ENCODE measurements around the gene TRAF7.
"Not testable (repeated sequence)": the region's sequence is repeated elsewhere in the genome, so short reads cannot be mapped to it uniquely, and the experiment has no call there.

TRAF7 gene

DNA sequence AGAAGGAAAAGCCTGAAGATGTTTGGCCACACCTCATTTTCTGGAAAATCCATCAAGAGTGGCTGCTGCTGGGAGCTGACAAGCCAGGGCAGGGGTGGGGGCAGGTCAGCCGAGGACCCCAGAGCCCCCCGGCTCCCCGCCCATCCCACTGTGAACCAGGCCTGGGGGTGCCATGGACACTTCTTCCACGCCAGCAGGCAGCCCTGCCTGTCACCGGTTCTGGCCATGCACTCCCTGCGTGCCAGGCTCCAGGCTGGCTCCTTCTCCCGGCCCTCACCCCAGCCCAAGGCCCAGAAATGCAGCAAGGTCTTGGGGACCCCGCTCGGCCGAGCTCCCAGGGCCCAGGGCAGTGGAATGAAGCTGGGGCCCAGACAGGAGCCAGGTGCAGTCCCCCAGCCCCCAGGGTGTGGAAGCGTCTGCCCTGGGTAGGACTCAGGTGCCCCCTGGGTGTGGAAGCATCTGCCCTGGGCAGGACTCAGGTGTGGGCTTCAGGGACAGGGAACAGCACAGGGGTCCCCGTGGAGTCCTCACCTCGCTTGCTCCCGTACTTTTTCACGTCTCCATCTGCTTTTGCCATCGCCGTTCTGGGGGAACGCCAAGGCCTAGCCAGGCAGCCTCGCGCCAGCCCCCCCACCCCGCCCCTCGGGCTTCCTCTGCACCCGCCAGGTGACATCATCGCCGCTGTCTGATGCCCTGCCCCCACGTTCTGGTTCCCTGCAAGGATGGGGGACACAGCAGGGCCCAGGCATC lies 32.5 kb upstream of the TRAF7 start:
- DNase-seq, result not testable (repeated sequence)

DNA sequence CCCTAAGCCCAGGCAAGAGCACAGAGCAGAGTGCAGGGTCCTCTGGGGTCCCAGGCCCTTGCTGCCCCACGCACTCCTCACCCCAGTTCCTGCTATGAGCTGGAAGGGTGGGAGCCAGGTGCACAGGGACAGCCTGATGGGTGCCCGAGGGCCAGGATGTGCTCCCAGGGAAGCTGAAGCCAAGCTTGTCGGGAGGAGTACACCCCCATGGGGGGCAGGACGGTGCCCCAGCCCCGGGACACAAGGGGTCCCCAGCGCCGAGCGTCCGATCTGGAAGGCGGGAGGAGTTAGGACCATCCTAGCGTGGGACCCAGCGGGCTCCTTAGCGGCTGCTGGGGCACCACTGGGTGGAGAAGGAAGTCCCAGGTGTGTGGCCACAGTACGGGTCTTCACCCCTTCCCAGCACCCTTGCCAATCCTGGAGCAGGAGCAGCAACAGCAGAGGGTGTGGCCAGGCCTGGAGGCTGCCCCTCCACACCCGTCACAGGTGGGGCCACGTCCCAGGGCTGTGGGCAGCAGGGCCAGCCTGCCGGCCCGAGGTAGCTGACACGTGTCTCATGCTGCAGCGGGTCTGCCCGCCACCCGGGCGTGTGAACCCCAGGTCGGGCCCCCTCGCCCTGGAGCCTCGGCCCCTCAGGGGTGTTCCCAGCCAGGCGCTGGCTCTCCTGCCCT lies 31.7 kb upstream of the TRAF7 start:
- not testable (repeated sequence) for DNase-seq

DNA sequence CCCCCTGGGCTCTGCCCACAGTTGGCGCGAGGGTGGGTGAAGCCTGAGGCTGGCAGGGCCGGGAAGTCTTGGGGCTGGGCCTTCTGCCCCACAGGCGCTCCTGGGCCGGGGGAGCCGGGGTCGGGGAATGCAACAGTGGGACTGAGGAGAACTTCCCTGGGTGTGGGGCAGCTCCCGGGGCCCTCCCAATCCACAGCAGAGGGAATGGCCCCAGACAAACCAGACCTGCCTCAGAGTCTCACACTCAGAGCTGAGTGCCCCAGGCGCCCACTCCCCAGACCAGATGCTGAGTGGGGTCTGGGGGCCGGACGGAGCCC lies 31.2 kb upstream of the TRAF7 start:
- not testable (repeated sequence) for DNase-seq

GRCh38 chr16:2124694-2125444 lies 30.7 kb upstream of the TRAF7 start:
- DNase-seq, result peak; percentile 34

- DNase-seq, result not testable (repeated sequence)
Observed at GRCh38 chr16:2125609-2126008, 30.0 kb upstream of the TRAF7 start.

DNA sequence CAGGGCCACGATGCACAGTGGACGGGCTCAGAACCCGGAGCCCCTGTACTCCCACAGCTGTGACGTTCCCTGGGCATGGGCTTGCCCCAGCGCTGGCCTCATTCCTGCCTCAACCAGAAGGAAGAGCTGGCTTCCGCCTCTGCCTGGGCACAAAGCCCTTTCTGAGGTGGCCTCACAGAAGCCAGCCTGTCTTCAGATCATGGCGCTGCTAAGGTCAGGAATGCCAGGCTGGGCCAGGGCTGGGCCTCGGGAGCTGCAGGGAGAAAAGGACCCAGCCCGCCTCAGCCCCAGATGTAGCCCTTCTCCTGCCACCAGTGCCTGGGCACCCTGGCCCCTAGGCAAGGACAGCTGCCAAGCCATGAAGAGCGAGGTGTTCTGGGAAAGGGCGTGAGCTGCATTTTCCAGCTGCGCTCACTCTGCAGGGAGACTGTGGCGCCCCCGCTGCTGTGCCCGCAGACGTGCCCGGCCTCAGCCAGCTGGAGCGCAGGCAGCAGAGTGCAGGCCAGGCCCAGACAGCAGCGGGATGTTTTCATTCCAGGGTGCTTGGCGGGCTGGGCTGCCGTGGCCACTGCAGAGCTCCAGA lies 29.3 kb upstream of the TRAF7 start:
- not testable (repeated sequence) for DNase-seq

- DNase-seq, result not testable (repeated sequence)
Observed at GRCh38 chr16:2126928-2127556, 28.5 kb upstream of the TRAF7 start.

GRCh38 chr16:2127630-2128280 lies 27.8 kb upstream of the TRAF7 start:
- DNase-seq, result not testable (repeated sequence)

DNA sequence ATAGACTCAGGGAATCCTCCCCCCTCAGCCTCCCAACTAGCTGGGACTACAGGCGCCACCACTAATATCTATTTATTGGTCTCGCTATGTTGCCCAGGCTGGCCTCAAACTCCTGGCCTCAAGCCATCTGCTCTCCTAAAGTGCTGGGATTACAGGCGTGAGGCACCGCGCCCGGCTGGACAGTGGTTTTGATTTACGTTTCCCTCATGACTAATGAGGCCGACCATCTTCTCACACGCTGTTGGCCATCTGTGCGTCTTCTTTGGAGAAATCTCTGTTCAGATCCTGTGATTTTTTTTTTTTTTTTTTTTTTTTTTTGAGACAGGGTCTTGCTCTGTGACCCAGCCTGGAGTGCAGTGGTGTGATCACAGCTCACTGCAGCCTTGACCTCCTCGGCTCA lies 26.3 kb upstream of the TRAF7 start:
- not testable (repeated sequence) for DNase-seq

DNA sequence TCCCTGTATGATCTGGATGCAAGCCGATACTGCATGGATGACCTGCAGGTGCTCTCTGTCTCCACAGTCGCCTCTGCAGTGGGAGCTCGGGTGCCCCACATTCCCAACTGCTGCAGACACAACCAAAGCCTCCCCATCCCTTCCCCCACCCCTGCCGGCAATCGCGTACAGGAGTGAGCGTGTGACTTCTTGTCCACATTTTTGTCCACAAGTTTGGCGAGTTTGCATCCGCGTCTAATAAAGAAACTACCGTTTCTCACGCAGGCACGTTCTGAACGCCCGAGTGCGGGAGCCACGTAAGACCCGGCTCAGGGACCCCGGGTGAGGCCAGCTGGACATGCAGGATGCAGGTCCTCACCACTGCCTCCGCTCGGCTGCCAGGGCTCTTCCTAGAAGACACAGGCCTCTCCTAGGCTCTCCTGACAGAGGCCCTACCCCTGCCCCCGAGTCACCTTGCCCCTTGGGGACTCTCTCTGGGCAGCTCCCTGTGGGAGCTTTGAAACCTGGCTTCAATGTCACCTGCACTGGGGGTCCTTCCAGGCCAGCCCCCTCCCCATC lies 25.6 kb upstream of the TRAF7 start:
- not testable (repeated sequence) for DNase-seq

- not testable (repeated sequence) for DNase-seq
Observed at GRCh38 chr16:2133797-2134196, 21.8 kb upstream of the TRAF7 start.

GRCh38 chr16:2135071-2135470 lies 20.5 kb upstream of the TRAF7 start:
- DNase-seq, result not testable (repeated sequence)

GRCh38 chr16:2135770-2136490 lies 19.7 kb upstream of the TRAF7 start, which contains the start of gene PKD1:
PKD1 (minus strand) TSS chr16:2135898; CDS start chr16:2135689, 209 bp downstream.
- peak; percentile 92 for DNase-seq

- DNase-seq, result no peak
Observed at GRCh38 chr16:2142942-2143877, 12.4 kb upstream of the TRAF7 start.

DNA sequence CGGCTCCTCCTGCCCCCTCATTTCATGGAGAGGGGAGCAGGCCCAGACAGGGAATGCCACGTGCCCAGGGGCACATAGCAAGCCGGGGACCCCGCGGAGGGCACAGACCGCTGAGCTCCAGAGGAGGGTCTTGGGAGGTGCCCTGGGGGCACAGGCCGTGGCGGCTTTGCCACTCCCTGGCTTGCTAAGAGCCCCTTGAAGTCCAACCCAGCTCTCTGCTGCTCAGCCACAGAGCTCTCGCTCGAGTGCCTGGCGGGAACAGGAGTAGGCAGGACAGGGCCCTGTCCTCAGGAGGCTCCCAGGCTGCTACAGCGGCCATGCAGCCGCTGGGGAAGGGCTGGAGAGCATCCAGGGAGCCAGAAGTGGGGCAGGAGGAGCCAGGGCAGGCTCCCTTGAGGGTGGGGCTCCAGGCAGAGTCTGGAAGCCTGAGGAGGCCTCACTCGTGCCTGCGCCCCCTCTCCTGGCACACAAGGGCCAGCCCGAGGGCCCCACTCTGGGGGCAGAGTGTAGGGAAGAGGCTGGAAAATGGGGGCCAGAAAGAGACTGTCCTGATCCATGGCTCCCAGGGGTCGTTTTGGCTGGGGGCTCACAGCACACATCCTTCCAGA lies 11.6 kb upstream of the TRAF7 start:
- DNase-seq, result no peak

DNA sequence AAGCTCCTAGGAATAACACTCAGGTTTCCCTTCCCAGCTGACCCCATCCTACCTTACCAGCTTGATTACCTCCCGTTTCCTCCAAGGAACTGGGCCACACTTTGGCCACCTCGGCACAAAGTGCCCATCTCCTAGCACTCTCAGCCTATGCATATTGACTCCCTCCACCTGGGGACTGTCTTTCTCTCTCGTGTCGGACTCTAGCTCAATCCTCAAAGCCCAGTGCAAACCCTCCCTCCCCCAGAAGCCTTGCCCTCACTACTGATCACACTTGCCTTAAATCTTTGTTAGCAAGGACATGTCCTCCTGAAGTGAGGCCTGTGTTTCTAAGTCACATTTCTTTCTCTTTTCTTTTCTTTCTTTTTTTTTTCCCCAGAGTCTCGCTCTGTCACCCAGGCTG lies 9.7 kb upstream of the TRAF7 start:
- DNase-seq, result no peak

DNA sequence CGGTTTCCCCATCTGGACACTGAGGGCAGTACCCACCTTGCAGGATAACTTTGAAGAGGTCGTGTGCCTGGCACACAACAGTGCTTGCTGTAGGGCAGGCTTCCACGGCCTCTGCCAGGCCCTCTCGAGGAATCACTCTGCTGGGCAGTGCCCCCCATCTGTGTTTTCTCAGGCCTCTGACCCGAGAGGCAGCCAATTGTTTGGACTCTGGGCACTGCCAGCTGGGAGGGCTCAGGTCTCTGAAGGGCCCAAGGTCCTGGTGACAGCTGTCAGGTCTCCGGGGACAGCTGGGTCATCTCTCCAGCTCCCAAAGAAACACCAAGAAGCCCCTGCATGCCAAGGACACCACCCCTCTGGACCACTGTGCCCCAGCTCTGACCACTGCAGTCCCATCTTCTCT lies 8.2 kb upstream of the TRAF7 start:
- no peak for DNase-seq

DNA sequence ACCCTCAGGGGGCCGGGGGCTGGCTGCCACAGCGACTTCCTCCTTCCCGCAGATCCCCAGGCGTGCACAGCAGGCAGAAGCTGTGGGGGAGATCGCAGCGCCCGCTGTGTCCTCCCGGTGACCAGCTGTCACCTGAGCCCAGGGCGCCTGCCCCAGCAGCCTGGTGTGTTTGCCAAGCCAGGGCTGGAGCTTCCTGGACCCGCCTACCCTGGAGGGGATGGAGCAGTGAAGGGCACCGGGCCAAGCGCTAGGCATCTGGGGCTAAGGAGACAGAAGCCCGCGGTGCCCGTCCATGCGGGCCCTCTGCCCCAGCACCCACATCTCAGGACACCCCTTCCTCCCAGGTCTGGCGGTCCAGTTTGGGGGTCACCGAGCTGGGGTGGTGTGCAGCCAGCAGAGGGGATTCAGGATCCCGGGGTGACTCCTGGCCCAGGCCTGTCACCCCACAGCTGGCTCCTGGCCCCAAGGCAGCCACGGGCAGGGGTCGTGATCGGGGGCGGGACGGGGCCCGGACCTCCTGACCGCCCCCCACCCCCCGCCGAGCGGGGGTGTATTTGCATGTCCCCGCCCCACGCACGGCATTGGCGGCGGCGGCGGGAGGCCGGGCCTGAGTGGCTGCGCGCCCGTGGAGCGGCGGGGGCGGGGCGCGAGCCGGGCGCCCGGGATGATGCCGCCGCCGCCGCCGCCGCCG lies 7.5 kb upstream of the TRAF7 start, which contains the start of gene RAB26:
RAB26 (plus strand) TSS at position 645 of the 691 bp plus-strand sequence. CDS start 159 bp downstream, outside the sequence.
- peak; percentile 79 for DNase-seq
